Activated T-cell treated with anti-CD3 and anti-CD28 coated beads for 24 hours (primary cell): Measurements from ENCODE around the gene CFAP299.
"Not testable (repeated sequence)": the region's sequence is repeated elsewhere in the genome, so short reads cannot be mapped to it uniquely, and the experiment has no call there.

Source experiments
- DNase-seq: peaks from one replicate; pipeline ENCODE4 v3.0.0-alpha.2; 2020; ENCODE audit warnings: low read depth

CFAP299 gene

GRCh38 chr4:80390178-80390577, 54.6 kb downstream of the CFAP299 start:
- no peak for DNase-seq

DNA sequence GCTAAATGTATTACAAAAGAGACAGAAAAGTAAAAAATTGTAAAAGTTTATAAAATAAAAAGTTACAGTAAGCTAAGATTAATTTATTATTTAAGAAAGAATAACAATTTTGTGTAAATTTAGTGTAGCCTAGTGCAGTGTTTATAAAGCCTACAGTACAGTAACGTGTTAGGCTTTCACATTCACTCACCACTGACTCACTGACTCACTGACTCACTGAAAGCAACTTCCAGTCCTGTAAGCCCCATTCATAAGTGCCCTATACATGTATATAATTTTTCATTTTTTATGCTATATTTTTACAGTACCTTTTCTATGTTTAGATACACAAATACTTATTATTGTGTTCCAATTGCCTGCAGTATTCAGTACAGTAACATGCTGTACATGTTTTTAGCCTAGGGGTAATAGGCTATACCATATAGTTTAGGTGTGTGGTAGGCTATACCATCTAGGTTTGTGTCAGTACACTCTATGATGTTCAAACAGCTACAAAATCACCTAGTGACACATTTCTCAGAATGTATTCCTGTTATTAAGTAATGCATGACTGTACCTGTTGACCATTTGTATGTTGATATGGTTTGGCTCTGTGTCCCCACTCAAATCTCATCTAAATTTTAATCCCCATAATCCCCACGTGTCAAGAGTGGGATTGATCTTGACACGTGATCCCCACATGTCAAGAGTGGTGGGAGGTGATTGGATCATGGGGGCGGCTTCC, 57.9 kb downstream of the CFAP299 start:
- DNase-seq: no peak

DNA sequence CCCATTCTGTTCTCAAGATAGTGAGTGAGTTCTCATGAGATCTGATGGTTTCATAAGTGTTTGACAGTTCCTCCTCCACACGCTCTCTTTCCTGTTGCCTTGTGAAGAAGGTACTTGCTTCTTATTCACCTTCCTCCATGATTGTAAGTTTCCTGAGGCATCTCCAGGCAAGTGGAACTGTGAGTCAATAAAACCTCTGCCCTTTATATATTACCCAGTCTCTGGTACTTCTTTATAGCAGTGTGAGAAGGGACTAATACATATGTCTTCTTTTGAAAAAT, 58.4 kb downstream of the CFAP299 start:
- no peak for DNase-seq

DNA sequence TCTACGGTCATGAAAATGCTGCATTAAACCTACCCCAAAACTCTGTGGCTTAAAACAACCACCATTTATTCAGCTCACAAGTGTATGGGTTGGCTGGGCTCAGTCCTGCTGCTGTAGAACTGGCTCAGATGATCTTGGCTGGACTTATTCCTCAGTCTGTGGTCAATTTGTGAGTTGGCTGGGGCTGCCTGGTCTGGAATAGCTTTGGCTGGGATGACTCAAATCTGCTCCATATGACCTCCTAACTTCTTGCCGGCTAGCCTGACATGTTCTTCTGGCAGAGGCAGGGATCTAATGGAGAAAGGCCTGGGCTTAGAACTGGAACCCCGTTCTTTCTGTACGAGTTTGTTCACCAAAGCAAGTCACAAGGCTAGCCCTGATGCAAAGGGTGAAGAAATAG, 71.7 kb downstream of the CFAP299 start:
- no peak for DNase-seq

DNA sequence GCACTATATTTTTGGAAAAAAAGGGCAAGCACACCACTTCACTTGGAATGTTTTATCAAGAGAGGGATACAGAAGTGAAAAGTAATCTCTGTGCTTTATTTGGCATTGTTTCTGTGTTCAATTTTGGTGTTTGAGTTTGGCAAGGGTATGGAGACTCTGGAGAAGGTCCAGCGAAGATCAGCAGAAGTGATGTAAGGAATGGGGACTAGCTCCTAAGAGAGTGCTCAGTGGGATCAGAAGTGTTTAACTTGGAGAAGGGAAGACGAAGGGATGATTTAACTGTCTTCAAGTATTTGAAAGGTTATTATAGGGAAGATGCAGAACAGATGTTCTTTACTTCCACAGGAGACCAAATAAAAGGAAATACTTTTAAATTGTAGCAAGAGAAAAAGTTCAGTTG, 74.3 kb downstream of the CFAP299 start:
- DNase-seq: no peak

- DNase-seq: no peak
Measured at GRCh38 chr4:80412322-80412721, 76.8 kb downstream of the CFAP299 start.

DNA sequence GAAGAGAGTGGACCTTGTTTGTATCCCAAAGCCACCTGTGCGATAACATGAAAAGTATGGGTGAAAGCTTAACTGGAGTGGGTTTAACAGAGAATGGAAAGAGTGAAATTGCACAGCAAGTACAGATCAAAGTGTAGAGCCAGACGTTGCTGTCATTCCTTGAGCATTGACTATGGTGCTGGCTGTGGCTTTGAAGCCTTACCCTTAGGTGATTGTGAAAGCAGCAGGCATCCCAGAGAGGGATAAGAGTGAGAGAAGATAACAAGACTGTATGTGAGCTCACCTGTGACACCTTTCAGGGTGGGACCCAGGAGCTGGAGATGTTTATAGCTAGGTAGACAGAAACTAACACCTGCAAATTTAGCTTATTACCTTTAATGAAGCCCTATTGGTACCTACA, 77.6 kb downstream of the CFAP299 start:
- DNase-seq: no peak

- DNase-seq: no peak
Measured at GRCh38 chr4:80417019-80417418, 81.5 kb downstream of the CFAP299 start.

DNA sequence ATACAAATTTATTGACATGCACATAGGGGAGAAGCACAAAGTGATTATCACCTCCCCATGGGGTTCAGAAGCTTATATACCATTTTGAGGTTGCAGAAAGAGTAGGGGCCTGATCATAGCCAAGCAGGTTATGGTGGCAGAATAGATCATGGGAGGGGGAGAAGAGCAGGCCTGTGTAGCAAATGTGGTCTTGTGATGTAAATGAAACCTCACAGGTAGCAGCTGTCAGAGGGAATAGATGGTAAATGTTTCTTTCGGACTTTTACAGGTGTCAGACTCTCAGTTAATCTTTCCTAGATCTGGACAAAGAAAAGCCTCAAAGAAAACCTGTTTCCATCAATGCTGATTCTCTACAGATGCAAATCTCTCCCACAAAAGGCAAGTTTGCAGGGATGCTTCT, 84.4 kb downstream of the CFAP299 start:
- no peak for DNase-seq

DNA sequence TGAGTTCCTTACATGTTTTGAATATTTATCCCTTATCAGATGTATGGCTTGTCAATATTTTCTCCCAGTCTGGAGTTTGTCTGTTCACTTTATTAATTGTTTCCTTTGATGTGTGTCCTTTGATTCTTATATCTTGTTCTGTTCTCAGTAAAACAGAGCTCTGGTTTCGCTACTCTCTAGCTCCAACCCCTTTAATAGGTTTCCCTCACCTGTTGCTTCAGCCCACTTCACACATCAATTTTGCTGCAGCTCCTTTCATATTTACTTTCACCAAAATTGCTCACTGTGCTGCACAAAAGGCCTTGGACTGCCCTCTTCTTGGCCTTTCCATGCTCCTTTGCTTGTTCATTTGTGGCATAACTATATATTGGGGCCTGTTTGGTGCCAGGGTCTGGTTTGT, 85.1 kb downstream of the CFAP299 start:
- DNase-seq: no peak

DNA sequence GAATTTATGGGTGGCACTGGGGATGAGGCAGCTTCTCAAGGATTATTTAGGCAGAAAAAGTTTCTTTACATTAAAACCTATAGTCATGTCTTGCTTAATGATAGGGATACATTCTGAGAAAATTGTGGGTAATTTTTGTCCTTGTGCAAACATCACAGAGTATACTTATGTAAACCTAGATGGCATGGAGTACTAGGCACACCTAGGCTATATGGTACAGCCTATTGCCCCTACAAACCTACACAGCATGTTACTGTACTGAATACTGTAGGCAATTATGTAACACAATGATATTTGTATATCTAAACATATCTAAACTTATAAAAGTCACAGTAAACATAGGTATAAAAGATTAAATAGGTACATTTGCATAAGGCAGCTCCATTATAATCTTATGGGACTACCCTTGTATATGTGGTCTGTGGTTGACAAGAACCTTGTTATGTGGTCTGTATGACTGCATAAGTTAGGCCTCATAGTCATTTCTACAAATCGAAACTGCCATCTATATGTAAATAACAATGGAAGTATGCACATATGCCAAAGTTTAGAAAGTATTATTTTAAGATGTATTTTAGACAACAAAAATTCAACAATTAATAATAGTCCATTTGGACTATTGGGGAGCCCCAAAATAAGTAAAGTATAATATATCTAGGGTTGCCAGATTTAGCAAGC, 87.3 kb downstream of the CFAP299 start:
- DNase-seq: no peak

DNA sequence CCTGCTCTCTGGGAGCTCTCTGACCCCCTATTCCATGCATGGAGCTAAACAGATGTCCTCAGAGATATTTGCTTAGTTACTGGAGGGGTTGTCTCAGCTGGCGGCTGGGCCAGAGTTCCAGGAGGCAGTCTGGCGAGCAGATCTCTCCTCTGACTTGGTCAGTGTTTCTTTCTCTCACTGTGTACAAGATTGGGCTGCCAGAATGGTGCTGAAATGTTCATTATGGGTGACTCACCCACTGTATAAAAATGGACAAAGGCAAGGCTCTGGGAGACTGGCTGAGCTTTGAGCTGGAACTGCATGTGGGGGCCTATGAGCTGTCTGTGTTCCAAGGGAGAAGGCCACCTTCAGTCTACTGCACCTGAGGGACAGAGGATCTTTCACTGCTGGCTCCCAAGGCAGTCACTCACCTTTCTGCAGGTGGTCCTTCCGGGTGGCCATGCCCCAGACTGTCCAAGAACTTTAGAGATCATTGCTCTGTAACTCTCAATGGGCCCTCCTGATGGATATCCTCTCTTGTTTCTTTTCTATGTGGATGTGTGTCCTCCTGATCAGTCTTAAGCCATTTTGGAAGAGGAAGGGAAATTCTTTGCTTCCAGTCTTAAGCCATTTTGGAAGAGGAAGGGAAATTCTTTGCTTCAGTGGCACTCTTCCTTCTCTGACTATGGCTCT, 88.2 kb downstream of the CFAP299 start:
- no peak for DNase-seq

GRCh38 chr4:80424225-80424581, 88.7 kb downstream of the CFAP299 start:
- no peak for DNase-seq

- no peak for DNase-seq
Measured at GRCh38 chr4:80425124-80426100, 89.9 kb downstream of the CFAP299 start.

- DNase-seq: no peak
Measured at GRCh38 chr4:80431203-80431965, 95.9 kb downstream of the CFAP299 start.

DNA sequence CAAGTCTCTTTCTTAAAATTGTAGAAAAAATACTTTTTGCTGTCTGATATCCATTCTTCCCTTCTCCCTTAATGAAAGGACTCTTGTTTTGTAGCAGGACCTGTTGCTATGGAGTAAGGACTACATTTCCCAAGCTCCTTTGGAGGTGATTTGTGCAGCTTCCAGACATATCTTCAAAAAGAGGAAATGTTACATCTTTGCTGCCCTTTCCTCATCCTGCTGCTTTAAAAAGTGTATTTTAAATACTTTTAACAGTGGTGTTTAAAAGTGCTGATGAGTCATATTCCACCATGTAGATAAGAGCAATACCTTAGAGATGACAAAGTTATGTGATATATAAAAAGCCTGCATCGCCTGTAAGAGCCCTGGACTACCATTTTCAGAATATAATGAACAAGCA, 98.7 kb downstream of the CFAP299 start:
- DNase-seq: no peak

GRCh38 chr4:80438016-80438415, 102.5 kb downstream of the CFAP299 start:
- DNase-seq: no peak

- DNase-seq: not testable (repeated sequence)
Measured at GRCh38 chr4:80439294-80440061, 103.9 kb downstream of the CFAP299 start.

- DNase-seq: no peak
Measured at GRCh38 chr4:80446248-80446647, 110.7 kb downstream of the CFAP299 start.

- DNase-seq: no peak
Measured at GRCh38 chr4:80446664-80447063, 111.1 kb downstream of the CFAP299 start.

GRCh38 chr4:80447493-80447892, 112.0 kb downstream of the CFAP299 start:
- no peak for DNase-seq
